ENCODE results near the gene CDKN2B.

The CDKN2B gene

GRCh38 chr9:22050924-22051323 lies 41.8 kb upstream of the CDKN2B start (continued):
- TF ChIP-seq, protein P1, sequence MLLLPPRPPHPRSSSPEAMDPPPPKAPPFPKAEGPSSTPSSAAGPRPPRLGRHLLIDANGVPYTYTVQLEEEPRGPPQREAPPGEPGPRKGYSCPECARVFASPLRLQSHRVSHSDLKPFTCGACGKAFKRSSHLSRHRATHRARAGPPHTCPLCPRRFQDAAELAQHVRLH (tag by site-specific recombination; IDR thresholded peaks at IDR 0.05), result no peak

- peaks cover 15% of the 10 kb centered on the region for H3K4me1 ChIP-seq (ENCODE audit: control insufficient read depth, insufficient read depth, low read length)
- no peak overlapping the region for H3K4me3 ChIP-seq (ENCODE audit: low read depth, low read length)
- peaks cover 3 to 37% of the 10 kb centered on the region in 2 experiments; a peak in 2 of 3 replicates for H3K36me3 ChIP-seq (ENCODE audit: control insufficient read depth in 2 of 2, insufficient read depth in 1 of 2, low read length in 2 of 2)
- ChIA-PET CTCF (interaction anchor here (0.7 to 3.1 kb wide), 6 partner anchors 8 to 194 kb away, joined by 3 to 15 read pairs (median 7); partner anchors contain the start of gene CDKN2B), POLR2A (interaction anchor here (0.6 to 0.8 kb wide), 2 partner anchors 35 to 41 kb away, joined by 3 read pairs; partner anchors contain the start of gene CDKN2B)
- TF ChIP-seq ZNF621 (tag by site-specific recombination; IDR thresholded peaks at IDR 0.05) (no peak), SCRT1 (tag by site-specific recombination; IDR thresholded peaks at IDR 0.05; ENCODE audit: borderline replicate concordance) (no peak), ZNF707 (tag by site-specific recombination; IDR thresholded peaks at IDR 0.05) (no peak), ZNF37A (tag by site-specific recombination; IDR thresholded peaks at IDR 0.05) (no peak), ZNF214 (tag by site-specific recombination; IDR thresholded peaks at IDR 0.05; ENCODE audit: borderline replicate concordance) (no peak), GLIS1 (tag by site-specific recombination; IDR thresholded peaks at IDR 0.05) (0 out of 2 replicates have a peak, but pooled peaks have one; percentile 6), ZNF211 (tag by site-specific recombination; IDR thresholded peaks at IDR 0.05; ENCODE audit: low read depth) (no peak)
- TF ChIP-seq, protein P2, sequence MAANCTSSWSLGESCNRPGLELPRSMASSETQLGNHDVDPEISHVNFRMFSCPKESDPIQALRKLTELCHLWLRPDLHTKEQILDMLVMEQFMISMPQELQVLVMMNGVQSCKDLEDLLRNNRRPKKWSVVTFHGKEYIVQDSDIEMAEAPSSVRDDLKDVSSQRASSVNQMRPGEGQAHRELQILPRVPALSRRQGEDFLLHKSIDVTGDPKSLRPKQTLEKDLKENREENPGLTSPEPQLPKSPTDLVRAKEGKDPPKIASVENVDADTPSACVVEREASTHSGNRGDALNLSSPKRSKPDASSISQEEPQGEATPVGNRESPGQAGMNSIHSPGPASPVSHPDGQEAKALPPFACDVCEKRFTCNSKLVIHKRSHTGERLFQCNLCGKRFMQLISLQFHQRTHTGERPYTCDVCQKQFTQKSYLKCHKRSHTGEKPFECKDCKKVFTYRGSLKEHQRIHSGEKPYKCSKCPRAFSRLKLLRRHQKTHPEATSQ (tag by site-specific recombination; IDR thresholded peaks at IDR 0.05), result no peak
- H3K27ac ChIP-seq (ENCODE audit: extremely low read depth, low read depth, low read length), result no peak overlapping the region
- no peaks in the 10 kb centered on the region for H3K9me3 ChIP-seq (ENCODE audit: control insufficient read depth, insufficient read depth, low read depth, low read length)
Observed at GRCh38 chr9:22049411-22049810, 40.3 kb upstream of the CDKN2B start.

DNA sequence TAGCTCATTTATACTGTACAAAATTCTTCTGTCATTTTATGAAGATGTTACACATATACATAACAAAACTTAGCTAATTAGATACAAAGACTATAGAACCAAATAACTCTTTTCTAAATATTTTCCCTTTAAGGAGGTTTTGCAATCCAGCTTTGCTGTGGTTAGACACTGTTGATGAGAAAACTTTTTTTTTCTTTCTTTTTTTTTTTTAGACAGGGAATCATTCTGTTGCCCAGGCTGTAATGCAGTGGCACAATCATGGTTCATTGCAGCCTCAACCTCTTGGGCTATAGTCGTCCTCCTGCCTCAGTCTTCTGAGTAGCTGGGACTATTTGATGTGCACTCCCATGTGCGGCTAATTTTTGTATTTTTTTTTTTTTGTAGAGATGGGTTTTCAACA lies 38.5 kb upstream of the CDKN2B start:
- H3K27ac ChIP-seq (ENCODE audit: extremely low read depth, low read depth, low read length), result no peak overlapping the region
- ChIA-PET POLR2A (interaction anchor here (1.2 kb wide), 2 partner anchors 39 to 55 kb away, joined by 3 to 4 read pairs; partner anchors contain the start of gene CDKN2B), CTCF (interaction anchor here (1.1 to 2.1 kb wide), 4 partner anchors 8 to 72 kb away, joined by 5 to 12 read pairs (median 8); partner anchors contain the start of gene CDKN2B)
- H3K4me3 ChIP-seq (ENCODE audit: low read depth, low read length), result no peak overlapping the region
- peaks cover 3 to 27% of the 10 kb centered on the region in 2 experiments; a peak in 2 of 3 replicates for H3K36me3 ChIP-seq (ENCODE audit: control insufficient read depth in 2 of 2, insufficient read depth in 1 of 2, low read length in 2 of 2)
- no peaks in the 10 kb centered on the region for H3K9me3 ChIP-seq (ENCODE audit: control insufficient read depth, insufficient read depth, low read depth, low read length)
- H3K4me1 ChIP-seq (ENCODE audit: control insufficient read depth, insufficient read depth, low read length), result peaks cover 12% of the 10 kb centered on the region
- no peak for TF ChIP-seq KLF7 (tag by site-specific recombination; IDR thresholded peaks at IDR 0.05; ENCODE audit: borderline replicate concordance)
- no peak for TF ChIP-seq ZNF2 (tag by site-specific recombination; IDR thresholded peaks at IDR 0.05)
- TF ChIP-seq ZNF510 (tag by site-specific recombination; IDR thresholded peaks at IDR 0.05; ENCODE audit: insufficient replicate concordance), result no peak
- no peak for TF ChIP-seq WT1 (tag by site-specific recombination; IDR thresholded peaks at IDR 0.05)
- TF ChIP-seq ZNF404 (tag by site-specific recombination; IDR thresholded peaks at IDR 0.05), result no peak

GRCh38 chr9:22046243-22046885 lies 37.3 kb upstream of the CDKN2B start:
- CTCF ChIA-PET, result interaction anchor here (0.6 to 2.1 kb wide), 7 partner anchors 9 to 233 kb away, joined by 3 to 12 read pairs (median 4); partner anchors contain the start of gene CDKN2B
- Histone ChIP-seq H3K9me3 (ENCODE audit: control insufficient read depth, insufficient read depth, low read depth, low read length) (no peaks in the 10 kb centered on the region), H3K4me1 (ENCODE audit: control insufficient read depth, insufficient read depth, low read length) (0 out of 2 replicates have a peak, but pooled peaks cover 5% of the 10 kb centered on the region), H3K27ac (ENCODE audit: extremely low read depth, low read depth, low read length) (no peak overlapping the region), H3K4me3 (ENCODE audit: low read depth, low read length) (no peak overlapping the region), H3K36me3 (ENCODE audit: control insufficient read depth in 2 of 2, insufficient read depth in 1 of 2, low read length in 2 of 2) (peaks cover 3 to 27% of the 10 kb centered on the region in 2 experiments; a peak in 2 of 3 replicates)
- POLR2A ChIA-PET, result no interaction called here
- TF ChIP-seq ZNF776 (tag by site-specific recombination; IDR thresholded peaks at IDR 0.05; ENCODE audit: borderline replicate concordance) (no peak), ZNF146 (tag by site-specific recombination; IDR thresholded peaks at IDR 0.05) (no peak), KLF16 (tag by site-specific recombination; IDR thresholded peaks at IDR 0.05) (no peak), ZBTB17 (tag by site-specific recombination; IDR thresholded peaks at IDR 0.05) (no peak), ZNF501 (tag by site-specific recombination; IDR thresholded peaks at IDR 0.05) (no peak), ZBTB11 (tag by site-specific recombination; conservative IDR thresholded peaks at IDR 0.05; ENCODE audit: low read depth) (no peak), ZNF514 (tag by site-specific recombination; IDR thresholded peaks at IDR 0.05) (no peak), ZNF221 (tag by site-specific recombination; IDR thresholded peaks at IDR 0.05; ENCODE audit: borderline replicate concordance) (no peak), GLI4 (tag by site-specific recombination; IDR thresholded peaks at IDR 0.05) (no peak), MEIS1 (CRISPR knock-in tag; IDR thresholded peaks at IDR 0.05; ENCODE audit: borderline replicate concordance) (no peak), ZNF76 (tag by site-specific recombination; IDR thresholded peaks at IDR 0.05; ENCODE audit: borderline replicate concordance, low read depth) (no peak)
